Right lobe of liver (tissue), 4 donors: ENCODE data around the gene AFAP1.

Experiments
- POLR2A ChIP-seq: fragments of 450-650 bp; IDR thresholded peaks from one replicate; pipeline ENCODE4 v1.6.1; 2017; ENCODE audit warnings: antibody characterized with exemption, mild to moderate bottlenecking
- TF ChIP-seq, protein P1 (sequence below), 4 donors: fragments of 200-600 bp in 3 of 4; fragments of 450-650 bp in 1 of 4; IDR thresholded peaks; one replicate each; pipeline versions ENCODE4 v1.5.1 to v1.8.0; 2016 to 2022; ENCODE audit warnings: antibody characterized with exemption in 4 of 4, mild to moderate bottlenecking in 2 of 4
- donor health status: DM: no; HTN: no; CAD: no.
- donor health status: DM: no; HTN: no; CAD: no.
- donor health status: DM: no; HTN: yes; CAD: no.

DNA sequence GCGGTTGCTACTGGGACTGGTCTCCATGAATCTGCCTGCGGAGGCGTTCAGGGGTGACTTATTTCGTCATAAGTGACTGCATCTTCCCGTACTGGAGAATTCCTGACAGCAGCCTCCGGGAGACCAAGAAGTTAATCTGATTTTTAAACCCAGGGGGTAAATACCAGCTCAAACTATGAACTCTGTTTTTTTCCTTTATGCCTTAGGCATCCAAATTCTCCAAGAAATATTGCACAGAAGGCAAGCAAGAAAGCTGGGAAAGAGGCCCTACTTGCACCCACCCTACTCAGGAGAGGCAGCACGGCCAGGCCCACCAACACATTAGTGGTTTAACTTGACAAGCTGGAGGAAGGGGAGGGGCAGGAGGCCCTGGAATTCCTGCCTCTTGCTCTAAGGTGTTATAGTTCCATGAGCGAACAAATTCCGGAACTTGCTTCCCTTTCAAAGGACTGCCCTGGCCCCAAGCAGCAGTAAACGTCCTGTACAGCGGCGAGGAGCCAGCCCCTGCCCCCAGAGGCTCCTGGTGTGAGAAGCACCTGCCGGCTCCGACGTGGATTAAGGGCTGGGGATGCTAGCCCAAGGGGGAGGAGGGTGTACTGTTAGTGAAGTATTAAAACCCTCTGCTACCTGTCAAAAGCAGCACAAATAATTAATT, 177.2 kb downstream of the AFAP1 start:
- TF ChIP-seq, protein P1, sequence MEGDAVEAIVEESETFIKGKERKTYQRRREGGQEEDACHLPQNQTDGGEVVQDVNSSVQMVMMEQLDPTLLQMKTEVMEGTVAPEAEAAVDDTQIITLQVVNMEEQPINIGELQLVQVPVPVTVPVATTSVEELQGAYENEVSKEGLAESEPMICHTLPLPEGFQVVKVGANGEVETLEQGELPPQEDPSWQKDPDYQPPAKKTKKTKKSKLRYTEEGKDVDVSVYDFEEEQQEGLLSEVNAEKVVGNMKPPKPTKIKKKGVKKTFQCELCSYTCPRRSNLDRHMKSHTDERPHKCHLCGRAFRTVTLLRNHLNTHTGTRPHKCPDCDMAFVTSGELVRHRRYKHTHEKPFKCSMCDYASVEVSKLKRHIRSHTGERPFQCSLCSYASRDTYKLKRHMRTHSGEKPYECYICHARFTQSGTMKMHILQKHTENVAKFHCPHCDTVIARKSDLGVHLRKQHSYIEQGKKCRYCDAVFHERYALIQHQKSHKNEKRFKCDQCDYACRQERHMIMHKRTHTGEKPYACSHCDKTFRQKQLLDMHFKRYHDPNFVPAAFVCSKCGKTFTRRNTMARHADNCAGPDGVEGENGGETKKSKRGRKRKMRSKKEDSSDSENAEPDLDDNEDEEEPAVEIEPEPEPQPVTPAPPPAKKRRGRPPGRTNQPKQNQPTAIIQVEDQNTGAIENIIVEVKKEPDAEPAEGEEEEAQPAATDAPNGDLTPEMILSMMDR (IDR thresholded peaks at IDR 0.05): no peak
- no peak for TF ChIP-seq POLR2A
